RWPE2 (cell line): ENCODE results near the gene WDR20.

Source experiments
- ATAC-seq: fragments of 200-7000 bp; cut with Tn5 transposase; 3 replicates; pipeline ENCODE4 v1.9.1; 2021; ENCODE audit warnings: low read depth
- DNase-seq: peaks from one replicate; pipeline ENCODE4 v3.0.0-alpha.2; 2020; ENCODE audit warnings: low spot score
- H3K27ac ChIP-seq: fragments of 450-650 bp; 2 replicates; pipeline ENCODE4 v1.5.1; 2017; ENCODE audit warnings: mild to moderate bottlenecking; ENCODE audit not compliant: poor library complexity, severe bottlenecking
- H3K27me3 ChIP-seq: fragments of 250-450 bp; sonication (Bioruptor Pico); 2 replicates; pipeline ENCODE4 v1.5.1; 2021; ENCODE audit warnings: mild to moderate bottlenecking, moderate library complexity; ENCODE audit not compliant: insufficient read depth, poor library complexity, severe bottlenecking
- H3K36me3 ChIP-seq: fragments of 250-450 bp; sonication (Bioruptor Pico); 2 replicates; pipeline ENCODE4 v1.5.1; 2020; ENCODE audit warnings: low read depth, mild to moderate bottlenecking, moderate library complexity
- H3K4me1 ChIP-seq: fragments of 250-450 bp; sonication (Bioruptor Pico); 2 replicates; pipeline ENCODE4 v1.5.1; 2021; ENCODE audit warnings: mild to moderate bottlenecking, moderate library complexity; ENCODE audit not compliant: insufficient read depth, poor library complexity, severe bottlenecking
- H3K4me3 ChIP-seq: fragments of 250-450 bp; sonication (Bioruptor Pico); 2 replicates; pipeline ENCODE4 v1.5.1; 2021; ENCODE audit warnings: mild to moderate bottlenecking, moderate library complexity; ENCODE audit not compliant: severe bottlenecking
- H3K9me3 ChIP-seq: fragments of 250-450 bp; sonication (Bioruptor Pico); 2 replicates; pipeline ENCODE4 v1.5.1; 2021; ENCODE audit warnings: mild to moderate bottlenecking, moderate library complexity; ENCODE audit not compliant: severe bottlenecking
- TF ChIP-seq, protein P1 (sequence below): fragments of 450-650 bp; IDR thresholded peaks from one replicate; pipeline ENCODE4 v1.5.1; 2017; ENCODE audit warnings: mild to moderate bottlenecking, moderate library complexity; ENCODE audit not compliant: poor library complexity, severe bottlenecking

The WDR20 gene

DNA sequence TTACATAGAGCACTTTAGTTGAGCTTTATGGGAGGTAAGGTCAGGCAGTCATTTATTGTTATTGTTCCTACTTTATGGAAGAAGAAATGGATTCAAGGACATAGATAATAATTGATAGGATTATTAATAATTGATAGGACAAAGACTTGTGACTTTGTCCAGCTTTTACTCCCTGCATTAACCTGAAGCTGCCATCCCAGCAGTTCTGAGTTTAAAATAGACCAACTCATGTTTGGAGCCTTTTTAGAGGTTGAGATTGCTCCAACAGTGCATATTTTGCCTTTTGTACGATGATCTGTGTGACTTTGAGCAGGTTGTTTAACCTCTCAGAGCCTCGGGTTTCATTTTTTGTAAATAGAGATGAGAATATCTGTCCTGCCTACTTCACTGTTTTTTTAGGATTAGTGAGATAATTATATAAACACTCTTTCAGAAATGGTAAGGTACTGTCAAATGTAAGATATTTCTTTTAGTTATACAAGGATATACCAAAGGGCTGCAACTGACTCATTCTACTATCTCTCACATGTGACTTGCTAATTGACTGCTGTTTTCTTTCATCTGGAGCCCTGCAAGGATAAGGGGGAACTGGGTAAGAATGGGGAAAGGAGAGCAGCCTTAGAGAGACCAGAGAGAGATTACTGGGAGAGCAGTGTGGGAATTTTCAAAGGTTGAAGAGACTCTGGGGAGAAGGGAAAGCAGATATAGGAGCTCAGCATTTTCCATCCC, 15.3 kb downstream of the WDR20 start:
- no peak overlapping the region for H3K4me3 ChIP-seq
- DNase-seq (no peak), ATAC-seq (peak; percentile 35; the same call in 1 of the 3 replicates)
- H3K36me3 ChIP-seq: peaks cover 16% of the 10 kb centered on the region
- no peaks in the 10 kb centered on the region for H3K4me1 ChIP-seq
- H3K9me3 ChIP-seq: no peaks in the 10 kb centered on the region
- no peak overlapping the region for H3K27ac ChIP-seq
- H3K27me3 ChIP-seq: no peaks in the 10 kb centered on the region
- TF ChIP-seq, protein P1, sequence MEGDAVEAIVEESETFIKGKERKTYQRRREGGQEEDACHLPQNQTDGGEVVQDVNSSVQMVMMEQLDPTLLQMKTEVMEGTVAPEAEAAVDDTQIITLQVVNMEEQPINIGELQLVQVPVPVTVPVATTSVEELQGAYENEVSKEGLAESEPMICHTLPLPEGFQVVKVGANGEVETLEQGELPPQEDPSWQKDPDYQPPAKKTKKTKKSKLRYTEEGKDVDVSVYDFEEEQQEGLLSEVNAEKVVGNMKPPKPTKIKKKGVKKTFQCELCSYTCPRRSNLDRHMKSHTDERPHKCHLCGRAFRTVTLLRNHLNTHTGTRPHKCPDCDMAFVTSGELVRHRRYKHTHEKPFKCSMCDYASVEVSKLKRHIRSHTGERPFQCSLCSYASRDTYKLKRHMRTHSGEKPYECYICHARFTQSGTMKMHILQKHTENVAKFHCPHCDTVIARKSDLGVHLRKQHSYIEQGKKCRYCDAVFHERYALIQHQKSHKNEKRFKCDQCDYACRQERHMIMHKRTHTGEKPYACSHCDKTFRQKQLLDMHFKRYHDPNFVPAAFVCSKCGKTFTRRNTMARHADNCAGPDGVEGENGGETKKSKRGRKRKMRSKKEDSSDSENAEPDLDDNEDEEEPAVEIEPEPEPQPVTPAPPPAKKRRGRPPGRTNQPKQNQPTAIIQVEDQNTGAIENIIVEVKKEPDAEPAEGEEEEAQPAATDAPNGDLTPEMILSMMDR: no peak

DNA sequence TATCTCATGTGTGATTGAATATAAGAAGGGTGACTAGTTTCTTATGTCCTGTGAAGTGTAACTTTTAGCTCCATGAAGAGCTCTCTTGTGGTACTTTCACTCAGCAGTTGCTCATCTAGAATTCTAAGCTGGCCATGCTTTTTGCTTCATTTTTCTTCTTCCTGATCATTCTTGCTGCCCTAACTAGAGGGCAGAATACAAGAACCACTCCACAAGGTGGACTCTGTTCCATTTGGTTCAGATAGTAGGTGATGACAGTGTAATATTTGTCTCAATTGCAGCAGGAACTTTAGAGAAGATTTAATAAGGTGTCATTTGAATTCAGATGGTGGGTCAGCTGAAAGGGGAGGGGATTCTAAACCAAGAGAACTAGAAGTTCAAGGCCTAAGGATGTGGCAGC, 17.6 kb downstream of the WDR20 start:
- no peak overlapping the region for H3K27ac ChIP-seq
- H3K36me3 ChIP-seq: peaks cover 11% of the 10 kb centered on the region
- TF ChIP-seq, protein P1: no peak
- no peak for ATAC-seq
- H3K4me1 ChIP-seq: no peaks in the 10 kb centered on the region
- no peaks in the 10 kb centered on the region for H3K9me3 ChIP-seq
- no peaks in the 10 kb centered on the region for H3K27me3 ChIP-seq
- H3K4me3 ChIP-seq: no peak overlapping the region
- no peak for DNase-seq

DNA sequence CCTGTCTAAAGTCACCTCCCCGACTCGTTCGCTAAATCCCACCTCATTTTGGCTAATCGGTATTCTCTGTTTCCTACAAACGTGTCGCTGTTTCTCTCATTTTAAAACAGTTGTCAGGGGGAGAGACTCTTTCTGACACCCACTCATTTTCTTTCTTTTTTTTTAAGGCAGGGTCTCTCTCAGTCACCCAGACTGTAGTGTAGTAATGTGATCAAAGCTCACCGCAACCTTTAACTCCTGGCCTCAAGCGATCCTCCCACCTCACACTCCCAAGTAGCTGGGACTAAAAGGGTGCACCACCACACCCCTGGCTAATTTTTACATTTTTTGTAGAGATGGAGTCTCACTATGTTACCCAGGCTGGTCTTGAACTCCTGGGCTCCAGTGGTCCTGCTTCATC, 19.1 kb downstream of the WDR20 start:
- ATAC-seq: no peak
- Histone ChIP-seq H3K4me1 (no peaks in the 10 kb centered on the region), H3K36me3 (peaks cover 8% of the 10 kb centered on the region; the same call in 1 of the 2 replicates), H3K27ac (no peak overlapping the region), H3K9me3 (no peaks in the 10 kb centered on the region), H3K27me3 (no peaks in the 10 kb centered on the region), H3K4me3 (no peak overlapping the region)
- no peak for DNase-seq
- TF ChIP-seq, protein P1: no peak

DNA sequence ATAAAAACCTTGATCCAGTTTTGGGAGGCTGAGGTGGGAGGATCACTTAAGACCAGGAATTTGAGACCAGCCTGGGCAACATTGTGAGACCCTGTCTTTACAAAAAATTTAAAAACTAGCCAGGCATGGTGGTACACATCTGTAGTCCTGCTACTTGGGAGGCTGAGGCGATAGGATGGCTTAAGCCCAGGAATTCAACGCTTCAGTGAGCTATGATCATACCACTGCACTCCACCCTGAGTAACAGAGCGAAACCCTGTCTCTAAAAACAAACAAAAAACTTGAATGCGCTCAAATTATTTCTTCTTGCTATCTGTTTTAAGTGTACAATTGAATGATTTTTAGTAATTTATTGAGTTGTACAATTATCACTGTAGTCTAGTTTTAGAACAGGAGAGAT, 20.1 kb downstream of the WDR20 start:
- Histone ChIP-seq H3K27me3 (no peaks in the 10 kb centered on the region), H3K27ac (no peak overlapping the region), H3K4me3 (no peak overlapping the region), H3K9me3 (no peaks in the 10 kb centered on the region), H3K4me1 (no peaks in the 10 kb centered on the region), H3K36me3 (peaks cover 8% of the 10 kb centered on the region; the same call in 1 of the 2 replicates)
- no peak for ATAC-seq
- TF ChIP-seq, protein P1: no peak
- DNase-seq: no peak

DNA sequence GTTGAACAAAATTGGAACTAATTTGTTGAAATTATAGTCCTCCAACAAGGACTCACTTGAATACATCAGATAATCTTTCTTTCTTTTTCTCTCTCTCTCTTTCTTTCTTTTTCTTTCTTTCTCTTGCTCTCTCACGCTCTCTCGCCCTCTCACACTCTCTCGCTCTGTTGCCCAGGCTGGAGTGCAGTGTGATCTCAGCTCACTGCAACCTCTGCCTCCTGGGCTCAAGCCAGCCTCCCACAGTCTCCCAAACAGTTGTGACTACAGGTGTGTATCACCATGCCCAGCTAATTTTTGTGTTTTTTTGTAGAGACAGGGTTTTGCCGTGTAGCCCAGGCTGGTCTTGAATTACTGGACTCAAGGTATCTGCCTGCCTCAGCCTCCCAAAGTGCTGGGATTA, 22.8 kb downstream of the WDR20 start:
- TF ChIP-seq, protein P1: no peak
- peaks cover 8% of the 10 kb centered on the region; the same call in 1 of the 2 replicates for H3K36me3 ChIP-seq
- H3K9me3 ChIP-seq: no peaks in the 10 kb centered on the region
- no peaks in the 10 kb centered on the region for H3K27me3 ChIP-seq
- ATAC-seq (no peak), DNase-seq (no peak)
- no peaks in the 10 kb centered on the region for H3K4me1 ChIP-seq
- H3K4me3 ChIP-seq: no peak overlapping the region
- H3K27ac ChIP-seq: no peak overlapping the region
